ENCODE data around the gene RNF39. TPM values are rescaled to one million over a fixed set of nuclear protein-coding genes. Genes with fewer than 3 reads are reported as not detected.

Gene RNF39
- total RNA-seq, 1 experiment from 2014 or later = 7.3 TPM

- peaks cover 20% of the 10 kb centered on the region for H3K4me1 ChIP-seq (replicated peaks; ENCODE audit: insufficient read depth)
- ChIA-PET POLR2A (ENCODE audit: unreplicated experiment) (no interaction called here), CTCF (no interaction called here)
- no peak overlapping the region for H2AFZ ChIP-seq
- no peaks in the 10 kb centered on the region for H3K9me2 ChIP-seq (ENCODE audit: insufficient read depth)
- H3K4me3 ChIP-seq = no peak overlapping the region
- H3F3A ChIP-seq (ENCODE audit: insufficient read depth, low read depth) = peaks cover 24% of the 10 kb centered on the region
- peaks cover 8% of the 10 kb centered on the region for H4K20me1 ChIP-seq (ENCODE audit: insufficient read depth)
- intact Hi-C loops (cut with micrococcal nuclease; ENCODE audit: unreplicated experiment) = no loop called here
- H3K4me2 ChIP-seq = no peak overlapping the region
- H3K27me3 ChIP-seq (ENCODE audit: insufficient read depth, low read depth) = no peaks in the 10 kb centered on the region
- DNase-seq = no peak
- no TSS peak for BruUV-seq (replicated peaks)
- no peaks in the 10 kb centered on the region for H3K36me3 ChIP-seq (ENCODE audit: low read depth)
- peaks cover 37% of the 10 kb centered on the region for H3K79me2 ChIP-seq (ENCODE audit: low read depth)
- H3K9me3 ChIP-seq (ENCODE audit: insufficient read depth, low read depth) = no peaks in the 10 kb centered on the region
- TF ChIP-seq EZH2 (IDR thresholded peaks at IDR 0.05; ENCODE audit: low read depth) (no peak), CTCF (conservative IDR thresholded peaks at IDR 0.05) (no peak)
- no peak overlapping the region for H3K27ac ChIP-seq
Measured at GRCh38 chr6:30071081-30071818, 4.3 kb downstream of the RNF39 start.

GRCh38 chr6:30067460-30068139 lies 8.0 kb downstream of the RNF39 start:
- BruUV-seq (replicated peaks) = no TSS peak
- no peak for DNase-seq

More at GRCh38 chr6:30067460-30068139, 8.0 kb downstream of the RNF39 start:
- Histone ChIP-seq H2AFZ (peak overlapping the region; percentile 80), H3K79me2 (ENCODE audit: low read depth) (peaks cover 20% of the 10 kb centered on the region), H3K4me2 (peak overlapping the region; percentile 95), H3K4me1 (replicated peaks; ENCODE audit: insufficient read depth) (peaks cover 19% of the 10 kb centered on the region), H3K9me2 (ENCODE audit: insufficient read depth) (no peaks in the 10 kb centered on the region), H3K27ac (peak overlapping the region; percentile 40), H3K4me3 (peak overlapping the region; percentile 81), H3K27me3 (ENCODE audit: insufficient read depth, low read depth) (no peaks in the 10 kb centered on the region), H3F3A (ENCODE audit: insufficient read depth, low read depth) (peaks cover 17% of the 10 kb centered on the region), H3K9me3 (ENCODE audit: insufficient read depth, low read depth) (no peaks in the 10 kb centered on the region), H3K36me3 (ENCODE audit: low read depth) (no peaks in the 10 kb centered on the region), H4K20me1 (ENCODE audit: insufficient read depth) (no peaks in the 10 kb centered on the region)
- ChIA-PET POLR2A (ENCODE audit: unreplicated experiment) (no interaction called here), CTCF (interaction anchor here (0.5 kb wide), 1 partner anchor 612 kb away, joined by 4 read pairs; no protein-coding TSS in a partner anchor)
- TF ChIP-seq CTCF (conservative IDR thresholded peaks at IDR 0.05) (no peak), EZH2 (IDR thresholded peaks at IDR 0.05; ENCODE audit: low read depth) (no peak)
- intact Hi-C loops (cut with micrococcal nuclease; ENCODE audit: unreplicated experiment) = loop anchor here (1.0 to 5.0 kb wide), 4 partner anchors 8 to 100 kb away; partner anchors contain the start of gene RNF39
